ENCODE measurements around the gene NTN3. TPM values are rescaled to one million over a fixed set of nuclear protein-coding genes. Genes with fewer than 3 reads are reported as not detected.

NTN3 gene
- total and polyA plus RNA-seq, 12 donors: 0.16 to 1.5 (median 0.32) TPM; not detected in 3

DNA sequence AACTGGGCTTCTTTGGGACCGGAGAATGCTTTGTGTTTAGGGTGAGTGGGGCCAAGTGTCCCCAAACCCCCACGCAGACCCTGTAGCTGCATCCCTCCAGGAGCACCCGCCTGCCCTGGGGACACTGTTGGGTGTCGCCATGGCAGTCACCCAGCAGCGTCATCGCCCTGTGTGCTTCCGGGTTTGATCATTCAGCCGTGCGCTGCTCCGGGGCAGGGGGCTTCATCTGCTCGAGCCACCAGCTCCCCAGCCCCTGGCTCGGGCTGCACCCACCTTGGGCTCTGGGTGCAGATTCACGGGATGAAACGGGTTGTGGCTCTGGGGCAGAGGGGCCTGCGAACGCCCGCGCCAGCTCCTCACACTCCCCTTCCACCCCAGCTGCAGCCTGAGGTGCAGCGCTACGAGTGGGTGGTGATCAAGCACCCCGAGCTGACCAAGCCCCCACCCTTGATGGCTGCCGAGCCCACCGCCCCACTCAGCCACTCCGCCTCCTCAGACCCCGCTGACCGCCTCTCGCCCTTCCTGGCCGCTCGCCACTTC lies 28.9 kb downstream of the NTN3 start:
- no peaks in the 10 kb centered on the region for H3K27me3 ChIP-seq
- intact Hi-C loops (cut with DNase I): loop anchor here (5.0 to 10.0 kb wide), 5 partner anchors 53 to 205 kb away; partner anchors contain the start of genes ABCA3 (in 1 of the 2) and CCNF (in 1 of the 2)
- TF ChIP-seq, protein P1, sequence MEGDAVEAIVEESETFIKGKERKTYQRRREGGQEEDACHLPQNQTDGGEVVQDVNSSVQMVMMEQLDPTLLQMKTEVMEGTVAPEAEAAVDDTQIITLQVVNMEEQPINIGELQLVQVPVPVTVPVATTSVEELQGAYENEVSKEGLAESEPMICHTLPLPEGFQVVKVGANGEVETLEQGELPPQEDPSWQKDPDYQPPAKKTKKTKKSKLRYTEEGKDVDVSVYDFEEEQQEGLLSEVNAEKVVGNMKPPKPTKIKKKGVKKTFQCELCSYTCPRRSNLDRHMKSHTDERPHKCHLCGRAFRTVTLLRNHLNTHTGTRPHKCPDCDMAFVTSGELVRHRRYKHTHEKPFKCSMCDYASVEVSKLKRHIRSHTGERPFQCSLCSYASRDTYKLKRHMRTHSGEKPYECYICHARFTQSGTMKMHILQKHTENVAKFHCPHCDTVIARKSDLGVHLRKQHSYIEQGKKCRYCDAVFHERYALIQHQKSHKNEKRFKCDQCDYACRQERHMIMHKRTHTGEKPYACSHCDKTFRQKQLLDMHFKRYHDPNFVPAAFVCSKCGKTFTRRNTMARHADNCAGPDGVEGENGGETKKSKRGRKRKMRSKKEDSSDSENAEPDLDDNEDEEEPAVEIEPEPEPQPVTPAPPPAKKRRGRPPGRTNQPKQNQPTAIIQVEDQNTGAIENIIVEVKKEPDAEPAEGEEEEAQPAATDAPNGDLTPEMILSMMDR (IDR thresholded peaks at IDR 0.05): no peak
- TF ChIP-seq POLR2A (IDR thresholded peaks at IDR 0.05): no peak
- DNase-seq: no peak
- H3K27ac ChIP-seq: no peak overlapping the region
- no peak overlapping the region for H3K4me3 ChIP-seq
- peaks cover 0 to 35% of the 10 kb centered on the region in 2 donors for H3K4me1 ChIP-seq (replicated peaks in 1 of 2)
- no peaks in the 10 kb centered on the region for H3K9me3 ChIP-seq (replicated peaks in 1 of 3)
- peaks cover 0 to 9% of the 10 kb centered on the region in 2 donors for H3K36me3 ChIP-seq (replicated peaks in 1 of 2)
- WGBS, 4 donors: 85 to 93% (median 91%) methylated on average over 10 to 29 of the region's 29 CpGs

DNA sequence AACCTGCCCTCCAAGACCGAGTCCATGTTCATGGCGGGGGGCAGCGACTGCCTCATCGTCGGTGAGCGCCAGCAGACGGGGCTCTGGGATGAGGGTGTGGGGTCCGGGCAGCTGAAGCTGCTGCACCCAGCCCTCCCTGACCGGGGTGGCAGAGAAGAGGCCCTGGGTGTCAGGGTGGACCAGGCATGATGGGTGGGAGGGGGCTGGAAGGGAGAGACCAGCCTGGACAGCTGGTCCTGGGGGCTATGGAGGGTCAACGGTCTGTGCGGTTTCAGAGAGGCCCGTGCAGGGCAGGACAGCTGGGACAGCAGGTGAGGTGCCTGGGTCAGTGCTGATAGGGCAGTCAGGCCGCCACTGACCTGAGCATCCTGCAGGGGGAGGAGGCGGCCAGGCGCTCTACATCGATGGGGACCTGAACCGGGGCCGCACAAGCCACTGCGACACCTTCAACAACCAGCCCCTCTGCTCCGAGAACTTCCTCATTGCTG lies 29.4 kb downstream of the NTN3 start:
- no peaks in the 10 kb centered on the region for H3K27me3 ChIP-seq
- WGBS, 4 donors: 82 to 100% (median 91%) methylated on average over 2 to 20 of the region's 20 CpGs
- no peak for DNase-seq
- TF ChIP-seq, protein P1 (IDR thresholded peaks at IDR 0.05): no peak
- TF ChIP-seq POLR2A (IDR thresholded peaks at IDR 0.05): no peak
- H3K4me3 ChIP-seq: no peak overlapping the region
- intact Hi-C loops (cut with DNase I): loop anchor here (5.0 to 10.0 kb wide), 2 partner anchors 76 to 158 kb away; partner anchors contain the start of genes ABCA3 (in 1 of the 2) and CCNF (in 1 of the 2)
- H3K4me1 ChIP-seq (replicated peaks in 1 of 2): peaks cover 0 to 35% of the 10 kb centered on the region in 2 donors
- H3K27ac ChIP-seq: no peak overlapping the region
- no peaks in the 10 kb centered on the region for H3K9me3 ChIP-seq (replicated peaks in 1 of 3)
- peaks cover 0 to 9% of the 10 kb centered on the region in 2 donors for H3K36me3 ChIP-seq (replicated peaks in 1 of 2)

DNA sequence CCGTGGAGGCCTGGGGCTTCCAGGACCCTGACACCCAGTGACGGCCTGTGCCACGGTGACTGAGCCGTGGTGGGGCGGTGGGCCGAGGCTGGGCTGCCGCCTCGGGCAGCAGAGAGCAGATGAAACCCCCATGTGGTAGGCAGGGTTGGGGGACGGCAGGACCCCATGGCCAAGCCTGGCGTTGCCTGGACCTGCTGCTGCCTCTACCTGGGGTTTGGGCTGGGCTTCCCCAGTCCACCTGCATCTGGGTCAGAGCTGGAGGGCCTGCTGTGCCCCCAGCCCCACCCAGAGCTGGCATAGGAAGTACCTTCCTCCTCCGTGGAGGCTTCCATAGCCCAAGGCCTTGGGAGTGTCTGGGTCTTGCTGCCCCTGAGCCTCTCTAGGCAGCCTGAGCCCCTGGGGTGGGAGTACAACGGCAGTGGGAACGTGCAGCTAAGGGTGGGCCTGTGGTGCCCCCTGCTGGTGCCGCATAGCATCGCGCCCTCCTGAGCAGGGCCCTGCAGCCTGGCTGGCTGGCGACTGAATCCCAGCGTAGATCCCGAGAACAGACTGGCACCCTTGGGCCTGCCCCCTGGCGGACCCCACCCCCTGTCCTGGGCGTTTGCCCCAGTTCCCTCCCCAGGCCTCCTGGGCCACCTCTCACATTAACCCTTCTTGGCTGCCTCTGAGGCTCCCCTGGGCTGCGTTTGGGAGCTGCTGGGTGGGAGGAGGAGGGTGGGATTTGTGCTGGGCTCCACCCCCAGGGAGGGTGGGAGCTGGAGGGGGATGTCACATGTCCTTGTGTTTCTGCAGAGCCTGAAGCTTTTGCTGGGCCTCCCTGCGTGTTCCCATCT lies 30.0 kb downstream of the NTN3 start:
- Histone ChIP-seq H3K4me1 (replicated peaks in 1 of 2) (peaks cover 0 to 35% of the 10 kb centered on the region in 2 donors), H3K4me3 (peak overlapping the region in 1 of 4 donors; percentile 24), H3K27me3 (no peaks in the 10 kb centered on the region), H3K36me3 (replicated peaks in 1 of 2) (peaks cover 0 to 9% of the 10 kb centered on the region in 2 donors), H3K9me3 (replicated peaks in 1 of 3) (no peaks in the 10 kb centered on the region), H3K27ac (peak overlapping the region in 3 of 5 donors; percentile 17 to 37 (median 22))
- peak; percentile 80 to 94 (median 87) for DNase-seq
- TF ChIP-seq POLR2A (IDR thresholded peaks at IDR 0.05): no peak
- TF ChIP-seq, protein P1 (IDR thresholded peaks at IDR 0.05): peak; percentile 96 to 99 (median 98)
- intact Hi-C loops (cut with DNase I): loop anchor here (5.0 to 10.0 kb wide), 2 partner anchors 76 to 159 kb away; partner anchors contain the start of genes ABCA3 (in 1 of the 2) and CCNF (in 1 of the 2)
- 4 to 34% (median 20%) methylated on average over 3 to 23 of the region's 23 CpGs for WGBS, 4 donors
